LoVo (cell line): ENCODE results near the gene MDFI.

Source experiments
- DNase-seq: peaks from one replicate; pipeline ENCODE4 v3.0.0-alpha.2; 2016; ENCODE audit warnings: low spot score

The MDFI gene

GRCh38 chr6:41651246-41651961 is 13.1 kb downstream of the MDFI start:
- DNase-seq = no peak

GRCh38 chr6:41651962-41652657 is 13.8 kb downstream of the MDFI start:
- DNase-seq = no peak

GRCh38 chr6:41652866-41653652 is 14.8 kb downstream of the MDFI start:
- no peak for DNase-seq

- DNase-seq = no peak
Measured at GRCh38 chr6:41653691-41654090, 15.4 kb downstream of the MDFI start.

GRCh38 chr6:41654151-41654697 is 16.0 kb downstream of the MDFI start:
- no peak for DNase-seq

- no peak for DNase-seq
Measured at GRCh38 chr6:41654698-41655151, 16.5 kb downstream of the MDFI start.

- no peak for DNase-seq
Measured at GRCh38 chr6:41655176-41655575, 16.9 kb downstream of the MDFI start.

- no peak for DNase-seq
Measured at GRCh38 chr6:41655646-41656001, 17.4 kb downstream of the MDFI start.

- DNase-seq = no peak
Measured at GRCh38 chr6:41656002-41656691, 17.9 kb downstream of the MDFI start.

GRCh38 chr6:41657131-41658094 is 19.1 kb downstream of the MDFI start:
- no peak for DNase-seq

- no peak for DNase-seq
Measured at GRCh38 chr6:41658636-41659035, 20.4 kb downstream of the MDFI start.

- no peak for DNase-seq
Measured at GRCh38 chr6:41659935-41660334, 21.7 kb downstream of the MDFI start.

GRCh38 chr6:41663568-41663967 is 25.3 kb downstream of the MDFI start:
- no peak for DNase-seq

GRCh38 chr6:41664271-41664670 is 26.0 kb downstream of the MDFI start:
- no peak for DNase-seq

- DNase-seq = no peak
Measured at GRCh38 chr6:41667195-41667594, 28.9 kb downstream of the MDFI start.

- DNase-seq = no peak
Measured at GRCh38 chr6:41668968-41669367, 30.7 kb downstream of the MDFI start.

- no peak for DNase-seq
Measured at GRCh38 chr6:41670703-41671360, 32.6 kb downstream of the MDFI start.

- no peak for DNase-seq
Measured at GRCh38 chr6:41671376-41671775, 33.1 kb downstream of the MDFI start.

GRCh38 chr6:41672016-41672415 is 33.7 kb downstream of the MDFI start:
- DNase-seq = no peak
